Measurements from ENCODE around the gene SLC39A13.

SLC39A13 gene

GRCh38 chr11:47403135-47403534 lies 5.3 kb upstream of the SLC39A13 start:
- no peak overlapping the region for H3K4me3 ChIP-seq (ENCODE audit: low read length)
- TF ChIP-seq CTCF (conservative IDR thresholded peaks at IDR 0.05; ENCODE audit: low read length): no peak
- no peak for DNase-seq (ENCODE audit: low read depth)

- H3K4me3 ChIP-seq (ENCODE audit: low read length): no peak overlapping the region
- TF ChIP-seq CTCF (conservative IDR thresholded peaks at IDR 0.05; ENCODE audit: low read length): no peak
- DNase-seq (ENCODE audit: low read depth): no peak
Measured at GRCh38 chr11:47403571-47403970, 4.8 kb upstream of the SLC39A13 start.

GRCh38 chr11:47406896-47407745 lies 1.3 kb upstream of the SLC39A13 start:
- peak; percentile 49 for DNase-seq (ENCODE audit: low read depth)
- H3K4me3 ChIP-seq (ENCODE audit: low read length): peak overlapping the region; percentile 83
- peak; percentile 45 for TF ChIP-seq CTCF (conservative IDR thresholded peaks at IDR 0.05; ENCODE audit: low read length)

- peak; percentile 87 for DNase-seq (ENCODE audit: low read depth)
- TF ChIP-seq CTCF (conservative IDR thresholded peaks at IDR 0.05; ENCODE audit: low read length): peak; percentile 7; the same call in 1 of the 2 replicates
- H3K4me3 ChIP-seq (ENCODE audit: low read length): peak overlapping the region; percentile 98
Measured at GRCh38 chr11:47408598-47409439, 429 bp downstream of the SLC39A13 start.

GRCh38 chr11:47409440-47410369 lies 1.3 kb downstream of the SLC39A13 start:
- no peak for TF ChIP-seq CTCF (conservative IDR thresholded peaks at IDR 0.05; ENCODE audit: low read length)
- H3K4me3 ChIP-seq (ENCODE audit: low read length): peak overlapping the region; percentile 98

GRCh38 chr11:47410370-47411264 lies 2.2 kb downstream of the SLC39A13 start:
- DNase-seq (ENCODE audit: low read depth): no peak
- H3K4me3 ChIP-seq (ENCODE audit: low read length): peak overlapping the region; percentile 98
- TF ChIP-seq CTCF (conservative IDR thresholded peaks at IDR 0.05; ENCODE audit: low read length): no peak

More at GRCh38 chr11:47409440-47410369, 1.3 kb downstream of the SLC39A13 start:
- DNase-seq (ENCODE audit: low read depth): peak; percentile 22
